Activated T-cell treated with anti-CD3 and anti-CD28 coated beads for 24 hours (primary cell): Measurements from ENCODE around the gene PKNOX2.

Source experiments
- DNase-seq: peaks from one replicate; pipeline ENCODE4 v3.0.0-alpha.2; 2020; ENCODE audit warnings: low read depth

PKNOX2 gene

GRCh38 chr11:125382314-125382791 is 217.8 kb downstream of the PKNOX2 start:
- DNase-seq: no peak

GRCh38 chr11:125382822-125383221 is 218.3 kb downstream of the PKNOX2 start:
- DNase-seq: no peak

- no peak for DNase-seq
These were observed 220.3 kb downstream of the PKNOX2 start for GRCh38 chr11:125384825-125385224.

- DNase-seq: no peak
These were observed 223.3 kb downstream of the PKNOX2 start for GRCh38 chr11:125387901-125388300.

- DNase-seq: no peak
These were observed 224.1 kb downstream of the PKNOX2 start for GRCh38 chr11:125388611-125389010.

GRCh38 chr11:125389339-125390166 is 225.0 kb downstream of the PKNOX2 start:
- DNase-seq: no peak

- DNase-seq: no peak
These were observed 226.4 kb downstream of the PKNOX2 start for GRCh38 chr11:125390946-125391345.

GRCh38 chr11:125393331-125393730 is 228.8 kb downstream of the PKNOX2 start:
- no peak for DNase-seq

GRCh38 chr11:125394296-125394695 is 229.7 kb downstream of the PKNOX2 start:
- DNase-seq: no peak

GRCh38 chr11:125397421-125397820 is 232.9 kb downstream of the PKNOX2 start:
- no peak for DNase-seq

- DNase-seq: no peak
These were observed 233.9 kb downstream of the PKNOX2 start for GRCh38 chr11:125398475-125398874.

GRCh38 chr11:125398994-125399640 is 234.6 kb downstream of the PKNOX2 start:
- no peak for DNase-seq

GRCh38 chr11:125399945-125400344 is 235.4 kb downstream of the PKNOX2 start:
- no peak for DNase-seq

GRCh38 chr11:125401235-125401634 is 236.7 kb downstream of the PKNOX2 start:
- DNase-seq: no peak

- no peak for DNase-seq
These were observed 237.2 kb downstream of the PKNOX2 start for GRCh38 chr11:125401746-125402145.

- DNase-seq: no peak
These were observed 237.9 kb downstream of the PKNOX2 start for GRCh38 chr11:125402435-125402834.

- DNase-seq: no peak
These were observed 239.7 kb downstream of the PKNOX2 start for GRCh38 chr11:125404157-125404810.

- DNase-seq: peak; percentile 60
These were observed 240.6 kb downstream of the PKNOX2 start for GRCh38 chr11:125404811-125405790.

GRCh38 chr11:125407046-125407445 is 242.5 kb downstream of the PKNOX2 start:
- DNase-seq: no peak

GRCh38 chr11:125408311-125408711 is 243.8 kb downstream of the PKNOX2 start:
- DNase-seq: no peak

GRCh38 chr11:125410091-125410490 is 245.5 kb downstream of the PKNOX2 start:
- DNase-seq: no peak

GRCh38 chr11:125412177-125412496 is 247.6 kb downstream of the PKNOX2 start:
- no peak for DNase-seq
